Activated T-helper 9 cell treated with anti-CD3 and anti-CD28 coated beads, Interleukin-2, amount 50 U/mL, for 16 hours (primary cell): ENCODE measurements around the gene DIPK2A.

Experiments
- DNase-seq: peaks from one replicate; pipeline ENCODE4 v3.0.0-alpha.2; 2020; ENCODE audit warnings: low read depth

DIPK2A gene

GRCh38 chr3:143974271-143975238 lies 2.9 kb downstream of the DIPK2A start:
- DNase-seq: no peak

DNA sequence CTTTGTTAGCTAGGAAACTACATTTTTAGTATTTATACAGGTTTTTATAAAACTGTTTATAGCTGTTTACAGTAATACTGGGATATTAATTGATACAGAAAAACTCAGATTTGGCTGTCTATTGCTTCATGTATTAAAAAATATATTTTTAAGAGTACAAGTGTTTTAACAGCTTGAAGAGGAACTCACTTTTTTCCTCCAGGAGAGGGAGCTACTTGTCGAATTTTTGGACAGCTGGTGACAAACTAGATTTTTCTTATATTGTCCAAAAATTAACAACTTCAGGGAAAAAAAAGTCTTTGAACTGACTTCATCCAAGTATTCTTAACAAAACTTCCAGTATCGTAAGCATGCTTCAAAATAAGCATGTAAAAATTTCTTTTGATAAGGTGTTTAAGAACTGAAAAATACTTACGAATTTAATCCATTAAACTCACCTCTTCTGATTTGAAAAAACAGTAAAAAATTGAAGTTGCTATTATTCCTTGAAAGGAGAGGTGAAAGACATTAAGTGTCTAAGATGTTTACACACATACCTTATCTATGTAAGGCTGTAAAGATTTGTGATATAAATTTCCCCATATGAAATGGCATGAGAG lies 4.0 kb downstream of the DIPK2A start:
- no peak for DNase-seq

DNA sequence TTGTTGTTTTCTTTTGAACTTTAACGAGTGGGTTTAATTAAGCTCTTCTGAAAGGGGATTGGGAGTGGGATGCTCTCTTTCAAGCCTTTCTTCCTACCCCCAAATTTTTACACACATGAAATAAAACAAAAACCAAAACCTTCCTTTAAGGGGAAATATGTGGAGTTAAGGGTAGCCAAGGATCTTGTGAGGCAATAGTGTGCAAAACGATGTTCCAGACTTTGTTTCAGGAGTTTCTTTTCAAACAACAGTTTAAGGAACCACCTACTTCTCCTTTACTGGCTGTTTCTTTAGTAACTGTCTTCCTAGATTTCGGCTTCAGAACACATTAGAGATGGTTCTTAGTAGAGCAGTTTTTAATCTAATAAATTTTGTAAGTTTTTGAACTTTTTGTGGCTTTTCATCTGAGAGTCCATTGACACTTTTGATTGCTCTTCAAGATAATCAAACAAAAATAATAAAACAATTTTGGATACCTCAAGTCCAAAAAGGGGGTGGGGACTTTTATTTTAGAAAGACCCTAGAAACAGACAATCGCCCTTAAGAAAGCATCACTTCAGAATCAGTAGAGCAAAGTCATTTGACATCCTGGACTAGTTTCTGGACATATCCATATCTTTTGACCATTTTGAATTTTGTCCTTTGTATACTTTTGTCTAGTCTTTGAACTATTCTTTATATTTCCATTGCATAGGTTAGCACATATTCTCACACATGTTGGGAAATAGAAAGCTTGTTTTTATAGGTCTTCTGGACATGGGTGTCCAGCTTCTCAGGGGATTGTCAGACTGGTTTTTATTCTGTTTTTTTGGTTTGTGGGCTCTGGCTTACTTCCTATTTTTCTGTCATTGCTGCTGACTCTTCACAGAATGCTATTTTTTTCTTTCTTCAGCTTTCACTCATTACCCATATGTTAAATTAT lies 6.0 kb downstream of the DIPK2A start:
- DNase-seq: no peak

DNA sequence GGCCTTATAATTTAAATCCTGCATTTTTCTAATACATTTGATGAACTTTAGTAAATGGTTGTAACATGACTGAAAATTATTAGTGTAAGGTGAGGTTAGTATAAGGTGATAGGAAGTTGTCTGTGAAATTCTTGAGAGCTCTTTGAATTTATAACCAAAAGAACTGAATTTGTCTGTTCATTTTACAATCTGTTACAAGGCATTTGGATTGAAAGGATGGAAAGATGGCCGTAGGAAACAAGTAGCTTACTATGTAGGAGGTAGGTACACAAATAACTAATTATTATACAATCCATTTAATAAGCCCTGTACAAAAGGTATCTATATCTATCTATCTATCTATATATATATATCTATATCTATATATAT lies 6.6 kb downstream of the DIPK2A start:
- DNase-seq: no peak

- DNase-seq: no peak
Measured at GRCh38 chr3:143979041-143979440, 7.4 kb downstream of the DIPK2A start.

DNA sequence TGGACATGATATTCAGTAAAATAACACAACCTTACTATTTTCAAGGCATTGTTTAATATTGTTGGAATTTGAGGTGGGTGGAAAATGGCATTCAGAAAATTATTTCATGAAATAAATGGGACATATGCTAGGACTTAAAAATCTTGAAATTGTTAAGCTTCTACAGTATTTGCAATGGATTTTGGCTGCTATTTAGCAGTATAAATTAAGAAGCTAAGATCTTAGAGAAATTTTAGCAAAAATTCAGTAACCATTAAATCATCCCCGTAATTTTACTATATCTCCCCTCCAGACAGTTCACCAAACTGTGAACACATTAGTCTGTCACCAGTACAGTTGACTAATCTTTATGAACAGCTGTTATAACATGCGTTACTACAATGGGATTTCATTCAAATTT lies 8.2 kb downstream of the DIPK2A start:
- no peak for DNase-seq

GRCh38 chr3:143988306-143988705 lies 16.7 kb downstream of the DIPK2A start:
- no peak for DNase-seq

DNA sequence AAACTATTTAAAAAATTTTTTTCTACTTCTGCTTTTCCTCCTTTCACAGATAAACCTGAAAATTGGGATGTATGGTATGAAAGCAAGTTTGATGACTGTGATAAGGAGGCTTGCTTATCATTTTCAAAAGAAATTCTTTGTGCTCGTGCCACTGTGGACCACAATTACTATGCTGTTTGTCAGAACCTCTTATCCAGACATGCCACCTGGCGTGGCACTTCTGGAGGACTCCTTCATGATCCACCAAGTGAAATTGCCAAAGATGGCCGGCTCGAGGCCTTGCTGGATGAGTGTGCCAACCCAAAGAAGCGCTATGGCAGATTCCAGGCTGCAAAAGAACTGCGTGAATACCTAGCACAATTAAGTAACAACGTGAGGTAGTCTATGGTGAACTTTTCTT lies 17.8 kb downstream of the DIPK2A start:
- DNase-seq: no peak

DNA sequence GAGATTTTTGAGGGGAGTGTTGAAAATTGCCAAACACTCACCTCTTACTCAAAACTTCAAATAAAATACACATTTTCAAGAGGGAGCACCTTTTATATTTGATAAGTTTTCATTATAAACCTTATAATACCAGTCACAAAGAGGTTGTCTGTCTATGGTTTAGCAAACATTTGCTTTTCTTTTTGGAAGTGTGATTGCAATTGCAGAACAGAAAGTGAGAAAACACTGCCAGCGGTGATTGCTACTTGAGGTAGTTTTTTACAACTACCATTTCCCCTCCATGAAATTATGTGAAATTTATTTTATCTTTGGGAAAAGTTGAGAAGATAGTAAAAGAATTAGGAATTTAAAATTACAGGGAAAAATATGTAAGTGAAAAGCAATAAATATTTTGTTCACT lies 20.1 kb downstream of the DIPK2A start:
- no peak for DNase-seq

- DNase-seq: no peak
Measured at GRCh38 chr3:143998266-143998665, 26.6 kb downstream of the DIPK2A start.

DNA sequence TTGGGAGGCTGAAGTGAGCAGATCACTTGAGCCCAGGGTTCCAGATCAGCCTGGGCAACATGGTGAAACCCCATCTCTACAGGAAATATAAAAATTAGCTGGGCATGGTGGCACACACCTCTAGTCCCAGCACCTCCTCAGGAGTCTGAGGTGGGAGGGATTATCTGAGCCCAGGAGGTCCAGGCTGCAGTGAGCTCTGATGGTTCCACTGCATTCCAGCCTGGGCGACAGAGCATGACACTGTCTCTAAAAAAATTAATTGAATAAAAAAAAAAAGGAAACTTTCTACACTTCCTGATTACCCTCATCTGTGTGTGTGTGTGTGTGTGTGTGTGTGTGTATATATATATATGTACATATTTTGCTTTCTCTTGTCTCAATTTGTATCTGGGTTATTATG lies 31.4 kb downstream of the DIPK2A start:
- no peak for DNase-seq

- DNase-seq: no peak
Measured at GRCh38 chr3:144010371-144010770, 38.7 kb downstream of the DIPK2A start.

DNA sequence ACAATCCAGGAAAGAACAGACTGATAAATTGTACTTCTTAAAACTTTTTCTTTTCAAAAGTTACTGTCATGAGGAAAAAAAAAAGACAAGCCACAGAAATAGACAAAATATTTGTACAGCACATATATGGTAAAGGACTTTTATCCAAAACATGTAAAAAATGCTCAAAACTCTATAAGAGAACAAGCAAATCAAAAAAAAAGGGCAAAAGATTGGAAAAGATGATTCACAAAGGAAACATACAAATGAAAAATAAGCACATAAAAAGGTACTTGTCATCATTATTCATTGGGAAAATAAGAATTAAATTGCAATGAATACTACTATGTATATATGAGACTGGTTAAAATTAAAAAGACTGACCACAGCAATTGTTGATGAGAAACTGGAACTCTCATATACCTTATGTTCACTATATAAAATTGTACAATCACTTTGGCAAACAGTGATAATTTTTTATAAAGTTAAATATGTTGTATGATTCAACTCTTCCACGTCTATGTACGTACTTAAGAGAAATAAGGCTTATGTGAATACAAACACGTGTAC lies 39.7 kb downstream of the DIPK2A start:
- DNase-seq: no peak

GRCh38 chr3:144015133-144015532 lies 43.5 kb downstream of the DIPK2A start:
- no peak for DNase-seq

- DNase-seq: no peak
Measured at GRCh38 chr3:144018776-144019175, 47.2 kb downstream of the DIPK2A start.
